ENCODE measurements around the gene MORF4L2.
"Not testable (repeated sequence)": the region's sequence is repeated elsewhere in the genome, so short reads cannot be mapped to it uniquely, and the experiment has no call there.

MORF4L2 gene

GRCh38 chrX:103658681-103659433 lies 27.6 kb downstream of the MORF4L2 start:
- no peak overlapping the region for H3K4me3 ChIP-seq (ENCODE audit: low read depth, low read length)
- TF ChIP-seq CTCF (IDR thresholded peaks at IDR 0.05; ENCODE audit: insufficient read depth, low read depth, low read length, missing control alignments), result no peak
- DNase-seq (ENCODE audit: low read depth), result no peak

GRCh38 chrX:103657066-103657465 lies 29.4 kb downstream of the MORF4L2 start:
- not testable (repeated sequence) for DNase-seq (ENCODE audit: low read depth); H3K4me3 ChIP-seq (ENCODE audit: low read depth, low read length)

GRCh38 chrX:103656617-103657016 lies 29.9 kb downstream of the MORF4L2 start:
- no peak for DNase-seq (ENCODE audit: low read depth)
- no peak for TF ChIP-seq CTCF (IDR thresholded peaks at IDR 0.05; ENCODE audit: insufficient read depth, low read depth, low read length, missing control alignments)

DNA sequence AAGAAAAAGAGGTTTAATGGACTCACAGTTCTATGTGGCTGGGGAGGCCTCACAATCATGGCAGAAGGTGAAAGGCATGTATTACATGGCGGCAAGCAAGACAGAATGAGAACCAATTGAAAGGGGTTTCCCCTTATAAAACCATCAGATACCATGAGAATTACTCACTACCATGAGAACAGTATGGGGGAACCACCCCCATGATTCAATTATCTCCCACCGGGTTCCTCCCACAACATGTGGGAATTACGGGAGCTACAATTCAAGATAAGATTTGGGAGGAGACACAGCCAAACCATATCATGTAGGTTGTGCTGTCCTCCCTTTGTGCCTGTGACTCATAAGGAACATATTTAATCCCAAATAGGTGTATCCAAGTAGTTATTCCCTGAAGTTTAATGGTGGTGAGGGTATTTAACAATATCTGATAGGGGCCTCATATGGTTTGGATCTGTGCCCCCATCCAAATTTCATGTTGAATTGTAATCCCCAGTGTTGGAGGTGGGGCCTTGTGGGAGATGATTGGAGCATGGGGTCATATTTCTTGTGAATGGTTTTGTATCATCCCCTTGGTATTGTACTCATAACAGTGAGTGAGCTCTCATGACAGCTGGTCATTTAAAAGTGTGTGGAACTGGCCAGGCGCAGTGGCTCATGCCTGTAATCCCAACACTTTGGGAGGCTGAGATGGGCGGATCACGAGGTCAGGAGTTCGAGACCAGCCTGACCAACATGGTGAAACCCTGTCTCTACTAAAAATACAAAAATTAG lies 31.1 kb downstream of the MORF4L2 start:
- H3K4me3 ChIP-seq (ENCODE audit: low read depth, low read length); DNase-seq (ENCODE audit: low read depth): not testable (repeated sequence)

More at GRCh38 chrX:103656617-103657016, 29.9 kb downstream of the MORF4L2 start:
- no peak overlapping the region for H3K4me3 ChIP-seq (ENCODE audit: low read depth, low read length)

DNA sequence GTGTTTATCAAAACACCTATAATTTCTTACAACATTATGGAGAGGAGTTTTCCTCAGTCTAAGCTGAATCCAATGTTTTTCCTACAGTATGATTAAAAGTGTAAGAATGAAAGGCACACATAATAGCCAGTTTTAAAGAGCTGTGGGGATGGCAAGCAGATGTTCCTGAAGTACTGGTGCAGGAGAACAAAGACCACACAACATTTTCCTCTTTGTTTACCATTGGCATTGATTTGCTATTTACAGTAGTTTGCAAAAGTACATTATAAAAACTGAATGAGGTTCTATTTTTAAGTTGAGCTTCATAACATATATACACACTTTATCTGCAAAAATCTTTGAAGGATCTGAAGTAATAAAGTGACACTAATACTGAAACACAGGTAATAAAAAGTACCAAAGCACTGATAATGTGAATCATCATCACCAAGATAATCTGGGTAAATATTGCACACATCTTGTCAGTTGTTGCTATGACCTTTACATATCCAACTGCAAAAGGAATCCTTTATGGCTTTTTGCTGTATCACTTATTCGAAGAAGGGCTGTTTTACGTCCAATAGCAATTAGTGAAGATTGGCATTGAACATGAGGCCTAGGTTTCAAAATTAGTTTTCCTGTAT lies 35.2 kb downstream of the MORF4L2 start:
- no peak overlapping the region for H3K4me3 ChIP-seq (ENCODE audit: low read depth, low read length)
- no peak for DNase-seq (ENCODE audit: low read depth)
- no peak for TF ChIP-seq CTCF (IDR thresholded peaks at IDR 0.05; ENCODE audit: insufficient read depth, low read depth, low read length, missing control alignments)

DNA sequence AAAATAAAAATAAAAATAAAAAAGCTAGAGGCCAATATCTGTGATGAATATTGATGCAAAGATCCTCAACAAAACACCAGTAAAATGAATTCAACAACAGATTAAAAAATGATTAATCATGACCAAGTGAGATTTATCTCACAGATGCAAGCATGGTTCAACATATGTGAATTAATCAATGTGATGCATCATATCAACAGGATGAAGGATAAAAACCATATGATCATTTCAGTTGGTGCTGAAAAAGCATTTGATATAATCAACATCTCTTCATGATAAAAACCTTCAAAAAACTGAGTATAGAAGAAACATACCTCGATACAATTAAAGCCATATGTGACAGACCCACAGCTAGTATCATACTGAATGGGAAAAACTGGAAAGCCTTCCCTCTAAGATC lies 38.9 kb downstream of the MORF4L2 start:
- H3K4me3 ChIP-seq (ENCODE audit: low read depth, low read length), result no peak overlapping the region
- no peak for DNase-seq (ENCODE audit: low read depth)
- no peak for TF ChIP-seq CTCF (IDR thresholded peaks at IDR 0.05; ENCODE audit: insufficient read depth, low read depth, low read length, missing control alignments)

- H3K4me3 ChIP-seq (ENCODE audit: low read depth, low read length), result no peak overlapping the region
- TF ChIP-seq CTCF (IDR thresholded peaks at IDR 0.05; ENCODE audit: insufficient read depth, low read depth, low read length, missing control alignments), result no peak
- no peak for DNase-seq (ENCODE audit: low read depth)
Measured at GRCh38 chrX:103644125-103644524, 42.4 kb downstream of the MORF4L2 start.
